ENCODE measurements around the gene AMTN. TPM values are rescaled to one million over a fixed set of nuclear protein-coding genes. Genes with fewer than 3 reads are reported as not detected.
"Not testable (repeated sequence)": the region's sequence is repeated elsewhere in the genome, so short reads cannot be mapped to it uniquely, and the experiment has no call there.

AMTN gene
- total RNA-seq, 1 donor from 2014 or later: not detected

DNA sequence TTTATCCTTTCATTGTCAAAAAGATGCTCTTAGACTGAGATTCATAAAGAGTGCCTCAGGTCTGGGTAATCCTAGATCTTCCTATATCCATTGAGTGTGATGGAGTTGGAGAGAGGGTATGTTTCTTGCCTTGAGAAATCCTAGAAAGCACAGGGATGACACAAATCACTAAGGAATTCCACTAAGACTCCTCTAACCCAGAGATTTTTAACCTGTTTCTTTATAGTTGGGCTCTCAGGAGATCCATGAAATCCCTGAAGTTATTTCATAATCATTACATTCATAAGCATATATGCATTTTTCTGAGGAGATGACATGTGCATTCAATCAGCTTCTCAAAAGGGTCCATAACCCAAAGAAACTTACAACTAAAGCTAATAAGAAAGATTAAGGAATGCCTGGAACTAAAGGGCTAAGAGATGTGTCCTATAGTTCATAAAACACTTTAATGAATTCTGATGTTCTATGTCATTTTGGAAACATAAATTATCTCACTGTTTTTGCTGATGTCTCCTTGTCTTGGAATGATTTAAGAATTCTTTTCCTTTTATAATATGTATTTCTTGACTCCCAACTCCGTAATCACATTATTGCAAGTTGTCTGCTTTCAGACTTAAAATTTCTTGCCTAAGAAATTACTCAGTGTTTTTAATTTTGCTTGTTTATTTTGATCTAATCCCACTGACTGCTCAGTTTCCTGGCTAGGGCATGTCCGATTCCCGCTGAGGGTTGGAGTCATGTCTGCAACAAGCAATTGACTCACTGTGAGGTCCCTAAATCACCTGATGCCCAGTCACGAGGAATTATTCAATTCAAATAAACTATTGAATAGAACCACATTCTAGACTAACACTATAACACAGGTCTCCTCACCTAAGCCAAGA lies 2.8 kb upstream of the AMTN start:
- Histone ChIP-seq H3K27me3 (ENCODE audit: control insufficient read depth in 3 of 3, insufficient read depth in 3 of 3, low read length in 3 of 3) (no peaks in the 10 kb centered on the region), H3K36me3 (ENCODE audit: control insufficient read depth in 3 of 3, insufficient read depth in 3 of 3, low read length in 3 of 3) (no peaks in the 10 kb centered on the region), H3K4me3 (ENCODE audit: low read length in 3 of 3) (no peak overlapping the region), H3K27ac (ENCODE audit: low read depth, low read length) (no peak overlapping the region), H3K9me3 (ENCODE audit: control insufficient read depth in 3 of 3, low read length in 3 of 3) (no peaks in the 10 kb centered on the region), H3K4me1 (ENCODE audit: control insufficient read depth in 3 of 3, insufficient read depth in 3 of 3, low read length in 3 of 3) (no peaks in the 10 kb centered on the region), H3K9ac (ENCODE audit: low read depth in 1 of 3, low read length in 3 of 3) (no peak overlapping the region)

DNA sequence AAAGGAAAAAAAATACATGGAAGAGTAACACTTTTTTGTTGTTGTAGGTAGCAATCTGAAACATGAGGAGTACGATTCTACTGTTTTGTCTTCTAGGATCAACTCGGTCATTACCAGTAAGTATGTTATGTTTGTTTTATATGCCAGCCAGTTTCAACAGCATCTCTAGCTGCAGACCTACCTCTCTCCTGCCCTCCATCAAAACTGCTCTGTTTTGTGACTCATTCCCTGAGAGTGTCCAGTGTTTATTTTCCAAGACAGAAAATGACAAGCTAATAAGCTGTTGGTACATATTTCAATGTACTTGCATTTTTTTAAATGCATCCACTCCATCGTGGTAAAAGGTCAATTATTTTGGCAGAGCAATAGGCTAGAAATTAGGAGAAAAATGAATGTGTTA lies 347 bp downstream of the AMTN start:
- Histone ChIP-seq H3K27me3 (ENCODE audit: control insufficient read depth in 3 of 3, insufficient read depth in 3 of 3, low read length in 3 of 3) (no peaks in the 10 kb centered on the region), H3K9me3 (ENCODE audit: control insufficient read depth in 3 of 3, low read length in 3 of 3) (no peaks in the 10 kb centered on the region), H3K4me1 (ENCODE audit: control insufficient read depth in 3 of 3, insufficient read depth in 3 of 3, low read length in 3 of 3) (no peaks in the 10 kb centered on the region), H3K36me3 (ENCODE audit: control insufficient read depth in 3 of 3, insufficient read depth in 3 of 3, low read length in 3 of 3) (no peaks in the 10 kb centered on the region), H3K27ac (ENCODE audit: low read depth, low read length) (no peak overlapping the region), H3K4me3 (ENCODE audit: low read length in 3 of 3) (no peak overlapping the region), H3K9ac (ENCODE audit: low read depth in 1 of 3, low read length in 3 of 3) (no peak overlapping the region)

DNA sequence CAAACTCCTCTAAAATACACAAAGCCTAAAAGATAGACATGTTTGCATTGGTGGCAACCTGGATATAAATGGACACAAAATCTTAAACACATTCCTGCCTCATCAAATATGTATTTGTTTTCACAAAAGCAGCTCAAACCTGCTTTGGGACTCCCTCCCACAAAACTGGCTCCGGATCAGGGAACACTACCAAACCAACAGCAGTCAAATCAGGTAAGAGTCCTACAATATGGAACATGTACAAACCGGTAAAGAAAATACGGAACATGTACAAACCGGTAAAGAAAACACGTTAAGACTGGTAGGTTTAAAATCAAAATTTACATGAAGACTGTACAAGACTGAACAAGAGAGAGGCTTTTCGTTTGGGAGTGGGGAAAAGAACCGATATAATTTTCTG lies 4.3 kb downstream of the AMTN start:
- Histone ChIP-seq H3K9ac (ENCODE audit: low read depth in 1 of 3, low read length in 3 of 3) (no peak overlapping the region), H3K4me1 (ENCODE audit: control insufficient read depth in 3 of 3, insufficient read depth in 3 of 3, low read length in 3 of 3) (no peaks in the 10 kb centered on the region), H3K27me3 (ENCODE audit: control insufficient read depth in 3 of 3, insufficient read depth in 3 of 3, low read length in 3 of 3) (no peaks in the 10 kb centered on the region), H3K4me3 (ENCODE audit: low read length in 3 of 3) (no peak overlapping the region), H3K9me3 (ENCODE audit: control insufficient read depth in 3 of 3, low read length in 3 of 3) (no peaks in the 10 kb centered on the region), H3K27ac (ENCODE audit: low read depth, low read length) (no peak overlapping the region), H3K36me3 (ENCODE audit: control insufficient read depth in 3 of 3, insufficient read depth in 3 of 3, low read length in 3 of 3) (no peaks in the 10 kb centered on the region)

DNA sequence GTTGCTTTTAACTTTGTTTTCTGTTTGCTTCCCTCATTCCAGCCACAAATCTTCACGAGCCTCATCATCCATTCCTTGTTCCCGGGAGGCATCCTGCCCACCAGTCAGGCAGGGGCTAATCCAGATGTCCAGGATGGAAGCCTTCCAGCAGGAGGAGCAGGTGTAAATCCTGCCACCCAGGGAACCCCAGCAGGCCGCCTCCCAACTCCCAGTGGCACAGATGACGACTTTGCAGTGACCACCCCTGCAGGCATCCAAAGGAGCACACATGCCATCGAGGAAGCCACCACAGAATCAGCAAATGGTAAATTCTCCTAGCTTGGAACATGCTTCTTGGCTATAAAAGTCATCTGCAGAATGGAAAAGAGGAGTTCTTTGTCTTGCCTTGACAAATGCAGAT lies 12.6 kb downstream of the AMTN start:
- Histone ChIP-seq H3K9ac (ENCODE audit: low read depth in 1 of 3, low read length in 3 of 3) (no peak overlapping the region), H3K27me3 (ENCODE audit: control insufficient read depth in 3 of 3, insufficient read depth in 3 of 3, low read length in 3 of 3) (peaks cover 0 to 5% (median 0%) of the 10 kb centered on the region in 3 donors), H3K36me3 (ENCODE audit: control insufficient read depth in 3 of 3, insufficient read depth in 3 of 3, low read length in 3 of 3) (no peaks in the 10 kb centered on the region), H3K27ac (ENCODE audit: low read depth, low read length) (no peak overlapping the region), H3K9me3 (ENCODE audit: control insufficient read depth in 3 of 3, low read length in 3 of 3) (no peaks in the 10 kb centered on the region), H3K4me3 (ENCODE audit: low read length in 3 of 3) (no peak overlapping the region), H3K4me1 (ENCODE audit: control insufficient read depth in 3 of 3, insufficient read depth in 3 of 3, low read length in 3 of 3) (no peaks in the 10 kb centered on the region)

DNA sequence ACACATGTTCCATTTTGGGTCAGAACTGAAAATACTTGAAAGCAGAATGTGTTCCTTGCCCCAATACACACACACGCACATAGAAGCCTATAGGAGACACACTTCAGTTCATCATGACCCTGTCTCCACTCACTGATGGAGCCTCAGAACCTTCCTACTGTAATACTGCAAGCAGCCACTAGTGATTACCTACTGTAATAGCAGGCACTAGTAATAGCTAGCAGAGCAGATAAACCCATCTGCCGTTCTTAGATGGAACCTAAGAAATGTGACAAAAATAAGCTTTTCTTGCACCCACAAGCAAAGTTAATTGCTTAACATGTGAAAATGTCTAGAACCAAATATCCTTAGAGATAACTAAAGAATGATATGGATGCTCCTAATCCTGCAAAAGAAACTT lies 13.6 kb downstream of the AMTN start:
- H3K36me3 ChIP-seq (ENCODE audit: control insufficient read depth in 3 of 3, insufficient read depth in 3 of 3, low read length in 3 of 3): no peaks in the 10 kb centered on the region
- no peak overlapping the region for H3K27ac ChIP-seq (ENCODE audit: low read depth, low read length)
- H3K27me3 ChIP-seq (ENCODE audit: control insufficient read depth in 3 of 3, insufficient read depth in 3 of 3, low read length in 3 of 3): peaks cover 0 to 5% (median 0%) of the 10 kb centered on the region in 3 donors
- no peak overlapping the region for H3K9ac ChIP-seq (ENCODE audit: low read depth in 1 of 3, low read length in 3 of 3)
- H3K4me1 ChIP-seq (ENCODE audit: control insufficient read depth in 3 of 3, insufficient read depth in 3 of 3, low read length in 3 of 3): no peaks in the 10 kb centered on the region
- no peak overlapping the region for H3K4me3 ChIP-seq (ENCODE audit: low read length in 3 of 3)
- H3K9me3 ChIP-seq (ENCODE audit: control insufficient read depth in 3 of 3, low read length in 3 of 3): no peaks in the 10 kb centered on the region

DNA sequence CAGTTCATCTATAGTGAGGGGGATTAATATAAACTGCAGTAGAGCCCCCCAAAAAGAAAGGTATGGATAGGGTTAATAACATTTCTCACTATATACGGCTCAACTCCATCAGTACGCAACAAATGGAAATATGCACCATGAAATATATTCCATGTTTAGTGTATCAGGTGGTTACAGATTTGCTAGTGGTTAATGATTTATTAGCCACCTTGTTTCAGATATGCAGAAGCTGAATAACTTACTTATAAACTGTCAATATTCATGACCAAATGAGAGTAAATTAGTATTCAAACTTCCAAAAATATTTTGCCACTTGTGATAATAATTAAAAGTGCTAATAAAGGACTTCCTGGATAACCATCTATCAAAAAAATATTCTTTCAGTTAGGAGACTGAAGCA lies 14.8 kb downstream of the AMTN start:
- H3K9ac ChIP-seq (ENCODE audit: low read depth in 1 of 3, low read length in 3 of 3): no peak overlapping the region
- H3K9me3 ChIP-seq (ENCODE audit: control insufficient read depth in 3 of 3, low read length in 3 of 3): no peaks in the 10 kb centered on the region
- H3K27ac ChIP-seq (ENCODE audit: low read depth, low read length): no peak overlapping the region

DNA sequence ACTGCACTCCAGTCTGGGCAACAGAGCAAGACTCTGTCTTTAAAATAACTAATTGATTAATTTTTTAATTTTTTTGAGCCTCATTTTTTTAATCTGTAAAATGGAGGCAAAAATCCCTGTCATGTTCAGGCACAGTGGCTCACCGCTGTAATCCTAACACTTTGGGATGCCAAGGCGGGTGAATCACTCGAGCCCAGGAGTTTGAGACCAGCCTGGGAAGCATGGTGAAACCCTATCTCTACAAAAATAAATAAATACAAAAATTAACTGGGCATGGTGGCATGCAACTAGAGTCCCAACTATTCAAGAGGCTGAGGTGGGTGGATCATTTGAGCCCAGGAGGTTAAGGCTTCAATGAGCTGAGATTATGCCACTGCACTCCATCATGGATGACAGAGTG lies 15.4 kb downstream of the AMTN start:
- no peak overlapping the region for H3K27ac ChIP-seq (ENCODE audit: low read depth, low read length)
- no peaks in the 10 kb centered on the region for H3K4me1 ChIP-seq (ENCODE audit: control insufficient read depth in 3 of 3, insufficient read depth in 3 of 3, low read length in 3 of 3)
- no peak overlapping the region for H3K9ac ChIP-seq (ENCODE audit: low read depth in 1 of 3, low read length in 3 of 3)
- no peak overlapping the region for H3K4me3 ChIP-seq (ENCODE audit: low read length in 3 of 3)
- no peaks in the 10 kb centered on the region for H3K36me3 ChIP-seq (ENCODE audit: control insufficient read depth in 3 of 3, insufficient read depth in 3 of 3, low read length in 3 of 3)
- no peaks in the 10 kb centered on the region for H3K9me3 ChIP-seq (ENCODE audit: control insufficient read depth in 3 of 3, low read length in 3 of 3)
- H3K27me3 ChIP-seq (ENCODE audit: control insufficient read depth in 3 of 3, insufficient read depth in 3 of 3, low read length in 3 of 3): peaks cover 0 to 5% (median 0%) of the 10 kb centered on the region in 3 donors

More for the DNA sequence above, 14.8 kb downstream of the AMTN start:
- peaks cover 0 to 5% (median 0%) of the 10 kb centered on the region in 3 donors for H3K27me3 ChIP-seq (ENCODE audit: control insufficient read depth in 3 of 3, insufficient read depth in 3 of 3, low read length in 3 of 3)
- H3K4me3 ChIP-seq (ENCODE audit: low read length in 3 of 3): no peak overlapping the region
- H3K4me1 ChIP-seq (ENCODE audit: control insufficient read depth in 3 of 3, insufficient read depth in 3 of 3, low read length in 3 of 3): no peaks in the 10 kb centered on the region
- no peaks in the 10 kb centered on the region for H3K36me3 ChIP-seq (ENCODE audit: control insufficient read depth in 3 of 3, insufficient read depth in 3 of 3, low read length in 3 of 3)

DNA sequence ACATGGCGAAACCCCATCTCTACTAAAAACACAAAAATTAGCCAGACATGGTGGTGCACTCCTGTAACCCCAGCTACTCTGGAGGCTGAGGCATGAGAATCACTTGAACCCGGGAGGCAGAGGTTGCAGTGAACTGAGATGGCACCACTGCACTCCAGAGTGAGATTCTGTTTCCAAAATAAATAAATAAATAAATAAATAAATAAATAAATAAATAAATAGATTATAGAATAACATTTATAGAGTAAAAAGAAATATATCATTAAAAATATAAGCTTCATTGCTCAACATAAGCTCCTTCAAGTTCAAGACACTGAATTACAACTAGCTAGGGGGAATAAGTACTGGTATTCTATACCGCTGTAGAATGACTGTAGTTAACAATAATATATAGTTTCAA lies 16.5 kb downstream of the AMTN start:
- not testable (repeated sequence) for H3K9me3 ChIP-seq (ENCODE audit: control insufficient read depth in 3 of 3, low read length in 3 of 3); H3K36me3 ChIP-seq (ENCODE audit: control insufficient read depth in 3 of 3, insufficient read depth in 3 of 3, low read length in 3 of 3); H3K4me1 ChIP-seq (ENCODE audit: control insufficient read depth in 3 of 3, insufficient read depth in 3 of 3, low read length in 3 of 3); H3K4me3 ChIP-seq (ENCODE audit: low read length in 3 of 3); H3K27me3 ChIP-seq (ENCODE audit: control insufficient read depth in 3 of 3, insufficient read depth in 3 of 3, low read length in 3 of 3); H3K9ac ChIP-seq (ENCODE audit: low read depth in 1 of 3, low read length in 3 of 3); H3K27ac ChIP-seq (ENCODE audit: low read depth, low read length)

DNA sequence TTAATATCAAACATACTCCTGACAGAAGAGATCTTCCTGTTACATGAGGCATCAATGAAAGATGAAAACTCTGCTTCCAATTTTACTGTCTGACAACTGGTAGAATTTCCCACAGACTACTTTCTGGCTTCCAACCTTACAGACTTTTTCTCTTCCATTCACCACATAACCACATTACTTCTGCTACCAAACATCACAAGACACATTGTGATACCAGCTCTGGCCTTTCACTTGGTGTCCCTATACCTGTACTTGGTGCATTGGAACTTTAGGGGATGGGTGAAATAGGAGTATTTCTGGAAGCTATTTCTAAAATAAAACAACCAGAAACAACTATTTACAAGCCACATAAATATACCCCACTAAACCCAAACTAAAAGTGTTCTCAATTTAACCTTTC lies 20.5 kb downstream of the AMTN start:
- H3K27ac ChIP-seq (ENCODE audit: low read depth, low read length): no peak overlapping the region
- H3K4me3 ChIP-seq (ENCODE audit: low read length in 3 of 3): no peak overlapping the region
- H3K4me1 ChIP-seq (ENCODE audit: control insufficient read depth in 3 of 3, insufficient read depth in 3 of 3, low read length in 3 of 3): no peaks in the 10 kb centered on the region
- no peaks in the 10 kb centered on the region for H3K36me3 ChIP-seq (ENCODE audit: control insufficient read depth in 3 of 3, insufficient read depth in 3 of 3, low read length in 3 of 3)
- no peak overlapping the region for H3K9ac ChIP-seq (ENCODE audit: low read depth in 1 of 3, low read length in 3 of 3)
- H3K27me3 ChIP-seq (ENCODE audit: control insufficient read depth in 3 of 3, insufficient read depth in 3 of 3, low read length in 3 of 3): no peaks in the 10 kb centered on the region
- H3K9me3 ChIP-seq (ENCODE audit: control insufficient read depth in 3 of 3, low read length in 3 of 3): no peaks in the 10 kb centered on the region

DNA sequence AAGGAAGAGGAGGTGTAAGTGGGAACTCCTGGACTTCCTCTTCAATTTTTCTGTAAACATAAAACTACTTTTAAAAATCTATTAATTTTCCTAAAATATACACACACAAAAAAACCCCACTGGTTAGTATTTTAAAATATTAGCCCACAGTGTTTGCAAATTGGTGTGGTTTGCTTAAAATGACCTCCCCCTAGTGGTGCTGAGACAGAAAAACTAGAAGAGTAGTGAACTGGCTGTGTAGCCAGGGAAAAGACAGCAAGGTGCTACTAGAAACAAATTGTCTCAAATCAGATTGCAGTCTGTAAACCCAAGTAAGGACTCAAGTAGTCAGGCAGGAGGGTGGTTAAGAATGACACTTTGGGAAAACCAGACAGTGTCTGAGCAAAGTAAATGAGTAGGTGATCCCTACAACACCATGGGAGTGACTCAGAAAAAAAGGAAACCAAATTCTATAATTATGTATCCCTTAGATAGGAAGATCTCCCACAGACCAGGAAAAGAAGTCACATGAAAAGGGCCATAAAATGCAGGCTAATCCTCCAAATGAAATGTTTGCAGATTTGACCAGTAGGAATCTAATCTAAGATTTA lies 26.0 kb downstream of the AMTN start:
- Histone ChIP-seq H3K27me3 (ENCODE audit: control insufficient read depth in 3 of 3, insufficient read depth in 3 of 3, low read length in 3 of 3) (no peaks in the 10 kb centered on the region), H3K4me1 (ENCODE audit: control insufficient read depth in 3 of 3, insufficient read depth in 3 of 3, low read length in 3 of 3) (no peaks in the 10 kb centered on the region), H3K9ac (ENCODE audit: low read depth in 1 of 3, low read length in 3 of 3) (no peak overlapping the region), H3K4me3 (ENCODE audit: low read length in 3 of 3) (no peak overlapping the region), H3K27ac (ENCODE audit: low read depth, low read length) (no peak overlapping the region), H3K36me3 (ENCODE audit: control insufficient read depth in 3 of 3, insufficient read depth in 3 of 3, low read length in 3 of 3) (no peaks in the 10 kb centered on the region), H3K9me3 (ENCODE audit: control insufficient read depth in 3 of 3, low read length in 3 of 3) (no peaks in the 10 kb centered on the region)

All from skeletal muscle tissue (tissue), 4 donors.